Ectodermal cell (in vitro differentiated cells): ENCODE results near the gene HLF.

Experiments used
- H3K27ac ChIP-seq: 2 replicates; pipeline ENCODE4 v1.7.0; 2013; ENCODE audit warnings: mild to moderate bottlenecking, low read depth, low read length; ENCODE audit not compliant: insufficient read depth, poor library complexity, severe bottlenecking
- H3K27me3 ChIP-seq: 2 replicates; pipeline ENCODE4 v1.7.0; 2013; ENCODE audit warnings: mild to moderate bottlenecking, low read length; ENCODE audit not compliant: insufficient read depth, control insufficient read depth, poor library complexity, severe bottlenecking
- H3K36me3 ChIP-seq: one replicate; pipeline ENCODE4 v1.7.0; 2013; ENCODE audit warnings: low read length; ENCODE audit not compliant: control insufficient read depth, insufficient read depth
- H3K4me1 ChIP-seq: one replicate; pipeline ENCODE4 v1.7.0; 2013; ENCODE audit warnings: low read length; ENCODE audit not compliant: control insufficient read depth, insufficient read depth
- H3K4me3 ChIP-seq: 2 replicates; pipeline ENCODE4 v1.7.0; 2013; ENCODE audit warnings: low read depth, low read length, control low read depth; ENCODE audit not compliant: insufficient read depth
- H3K9me3 ChIP-seq: 2 replicates; pipeline ENCODE4 v1.7.0; 2013; ENCODE audit warnings: mild to moderate bottlenecking, low read length, moderate library complexity; ENCODE audit not compliant: control insufficient read depth
- WGBS, 2 experiments: methylation state at CpG; one replicate each; pipeline ENCODE4 v1.1.7; 2013; ENCODE audit warnings: missing lambda C conversion rate in 2 of 2; 5-methylcytosine and 5-hydroxymethylcytosine counted together

HLF gene

DNA sequence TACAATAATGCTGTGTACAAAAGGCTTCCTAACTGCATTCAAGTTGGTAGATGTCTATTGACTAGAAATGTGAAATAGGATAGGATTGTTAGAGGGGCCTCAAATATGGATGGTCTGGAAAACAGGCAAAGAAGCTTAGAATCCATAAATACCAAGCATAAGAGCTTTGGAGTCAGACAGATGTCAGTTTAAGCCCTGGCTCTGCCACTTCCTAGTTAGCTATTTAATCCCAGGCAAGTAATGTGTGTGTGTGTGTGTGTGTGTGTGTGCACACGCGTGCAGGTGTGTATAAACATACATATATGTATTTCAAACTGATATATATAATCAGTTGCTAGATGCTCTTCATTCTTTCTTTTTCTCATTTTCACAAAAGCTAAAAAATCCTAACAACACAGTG is 90.2 kb downstream of the HLF start:
- no peaks in the 10 kb centered on the region for H3K4me1 ChIP-seq
- H3K36me3 ChIP-seq, result no peaks in the 10 kb centered on the region
- no peaks in the 10 kb centered on the region for H3K9me3 ChIP-seq
- H3K27me3 ChIP-seq, result no peaks in the 10 kb centered on the region
- no peak overlapping the region for H3K27ac ChIP-seq
- WGBS, 2 experiments, result no CpG with 5 or more reads among the region's 2 CpGs
- no peak overlapping the region for H3K4me3 ChIP-seq

DNA sequence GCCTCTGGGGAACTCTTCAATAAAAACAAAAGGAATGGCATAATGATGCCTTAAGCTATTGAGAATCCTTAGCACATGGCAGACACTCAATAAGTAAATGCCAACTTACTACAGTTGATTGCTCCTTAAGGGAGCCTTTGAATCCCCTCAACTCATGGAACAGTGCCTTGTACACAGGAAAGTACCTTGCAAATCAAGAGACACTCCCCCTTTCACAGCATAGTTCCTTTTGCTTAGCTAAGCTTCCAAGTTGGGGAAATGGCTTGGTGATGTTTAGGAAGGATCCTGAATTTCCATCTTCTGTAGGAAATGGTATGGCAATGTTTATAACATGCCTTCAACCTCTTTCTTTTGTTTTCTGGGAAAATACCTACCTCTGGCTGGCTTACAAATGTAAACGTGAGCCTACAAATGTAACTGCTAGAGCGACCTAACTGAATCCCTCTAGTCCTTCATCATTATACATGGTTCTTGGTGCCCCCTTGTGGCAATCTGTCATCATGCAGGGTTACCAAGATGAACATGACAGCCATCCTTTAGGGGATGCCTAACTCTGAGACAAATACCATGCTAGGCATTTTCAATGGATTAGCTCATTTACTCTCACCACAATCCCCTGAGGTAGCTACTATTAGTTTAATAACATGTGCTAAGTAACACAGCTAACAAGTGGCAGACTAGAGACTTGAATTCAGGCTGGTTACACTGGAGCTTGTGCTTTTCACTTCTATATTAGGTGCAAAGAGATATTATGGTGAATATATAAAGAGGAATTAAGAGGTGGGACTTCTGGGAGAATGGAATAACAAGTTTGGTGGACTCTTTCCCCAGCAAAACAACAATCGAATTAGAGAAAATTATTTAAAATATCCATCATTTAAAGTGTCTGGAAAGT is 91.9 kb downstream of the HLF start:
- H3K27ac ChIP-seq, result no peak overlapping the region
- H3K27me3 ChIP-seq, result no peaks in the 10 kb centered on the region
- H3K36me3 ChIP-seq, result no peaks in the 10 kb centered on the region
- H3K9me3 ChIP-seq, result no peaks in the 10 kb centered on the region
- no peak overlapping the region for H3K4me3 ChIP-seq
- no peaks in the 10 kb centered on the region for H3K4me1 ChIP-seq
- WGBS, 2 experiments, result 5 to 14% methylated on average over 2 of the region's 3 CpGs

DNA sequence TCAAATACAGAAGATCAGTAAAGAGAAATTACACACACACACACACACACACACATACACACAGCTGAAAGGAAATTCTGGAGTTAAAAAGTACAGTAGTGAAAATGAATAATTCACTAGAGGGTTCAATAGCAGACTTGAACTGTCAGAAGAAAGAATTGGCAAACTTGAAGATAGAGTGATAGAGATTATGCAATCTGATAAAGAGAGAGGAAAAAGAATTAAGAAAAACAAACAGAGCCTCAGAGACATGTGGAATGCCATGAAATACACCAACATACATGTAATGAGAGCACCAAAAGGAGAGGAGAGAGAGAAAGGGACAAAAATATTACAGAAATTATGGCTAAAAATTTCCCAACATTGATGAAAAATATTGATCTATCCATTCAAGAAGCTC is 96.2 kb downstream of the HLF start:
- Histone ChIP-seq H3K27ac (no peak overlapping the region), H3K27me3 (no peaks in the 10 kb centered on the region), H3K4me1 (peaks cover 4% of the 10 kb centered on the region), H3K4me3 (no peak overlapping the region), H3K9me3 (no peaks in the 10 kb centered on the region), H3K36me3 (no peaks in the 10 kb centered on the region)

DNA sequence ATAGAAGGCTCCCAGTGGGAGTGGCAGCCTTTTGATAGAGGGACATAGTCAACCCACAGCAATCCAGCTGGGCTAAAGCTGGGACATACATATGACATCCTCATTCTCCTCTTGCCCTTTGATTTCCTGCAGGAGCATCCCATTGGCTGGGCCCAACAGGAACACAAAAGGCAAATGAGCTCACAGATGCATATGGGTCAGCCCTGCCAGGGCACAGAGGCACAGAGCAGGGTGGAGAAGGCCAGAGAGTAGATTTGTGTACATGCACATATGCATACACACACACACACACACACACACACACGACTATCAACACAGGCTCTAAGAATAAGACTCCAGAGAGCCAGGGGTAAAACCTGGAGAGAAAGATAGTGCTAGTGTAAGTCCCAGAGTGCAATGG is 98.3 kb downstream of the HLF start:
- no peaks in the 10 kb centered on the region for H3K36me3 ChIP-seq
- H3K27ac ChIP-seq, result no peak overlapping the region
- H3K9me3 ChIP-seq, result no peaks in the 10 kb centered on the region
- no peaks in the 10 kb centered on the region for H3K27me3 ChIP-seq
- peaks cover 7% of the 10 kb centered on the region for H3K4me1 ChIP-seq
- H3K4me3 ChIP-seq, result no peak overlapping the region
- WGBS, 2 experiments, result 100% methylated on average over 1 of the region's 1 CpG; no CpG with 5 or more reads in 1 of the 2 experiments

DNA sequence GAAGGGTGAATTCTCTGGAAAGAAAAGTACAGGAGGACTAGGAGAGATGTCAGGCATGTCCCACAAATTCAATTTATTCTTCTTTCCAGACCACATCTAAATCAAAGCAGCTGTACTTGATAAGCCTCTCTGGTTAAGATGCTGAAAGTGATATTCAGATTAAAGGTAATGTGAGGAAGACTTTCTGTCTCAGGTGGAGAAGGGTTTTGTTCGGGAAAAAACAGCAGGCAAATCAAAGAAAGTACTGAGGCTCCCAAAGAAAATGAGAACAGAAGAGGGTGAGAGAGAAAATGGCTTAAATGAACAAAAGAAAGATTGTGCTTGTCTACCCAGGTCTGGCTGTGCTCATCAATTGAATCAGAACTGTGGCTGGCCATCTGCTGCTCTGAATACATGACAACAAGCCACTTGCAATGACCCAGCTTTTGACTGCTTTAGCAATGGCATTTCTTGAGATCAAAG is 101.3 kb downstream of the HLF start:
- Histone ChIP-seq H3K36me3 (no peaks in the 10 kb centered on the region), H3K4me1 (peaks cover 7% of the 10 kb centered on the region), H3K9me3 (no peaks in the 10 kb centered on the region), H3K27me3 (no peaks in the 10 kb centered on the region), H3K27ac (peak overlapping the region; percentile 47), H3K4me3 (no peak overlapping the region)
- WGBS, 2 experiments, result 55 to 71% methylated on average over 1 of the region's 1 CpG

DNA sequence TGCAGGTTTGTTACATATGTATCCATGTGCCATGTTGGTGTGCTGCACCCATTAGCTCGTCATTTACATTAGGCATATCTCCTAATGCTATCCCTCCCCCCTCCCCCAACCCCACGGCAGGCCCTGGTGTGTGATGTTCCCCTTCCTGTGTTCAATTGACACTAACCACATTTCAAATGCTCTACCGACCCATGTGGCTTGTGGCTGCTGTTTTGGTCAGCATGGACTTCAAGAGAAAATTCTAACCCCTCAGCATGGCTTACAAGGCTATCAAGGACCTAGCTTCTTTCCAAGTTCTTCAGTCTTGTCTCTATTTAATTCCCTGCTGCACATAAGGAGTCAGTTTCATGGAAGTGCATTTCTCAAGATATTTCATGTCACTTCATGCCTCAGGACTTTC is 103.9 kb downstream of the HLF start:
- 88 to 97% methylated on average over 3 of the region's 3 CpGs for WGBS, 2 experiments
- no peaks in the 10 kb centered on the region for H3K9me3 ChIP-seq

More for the DNA sequence above, 103.9 kb downstream of the HLF start:
- Histone ChIP-seq H3K27me3 (no peaks in the 10 kb centered on the region), H3K4me1 (peaks cover 7% of the 10 kb centered on the region), H3K4me3 (no peak overlapping the region), H3K36me3 (no peaks in the 10 kb centered on the region), H3K27ac (no peak overlapping the region)
